ENCODE results near the gene CPD.

- TF ChIP-seq, protein P1, sequence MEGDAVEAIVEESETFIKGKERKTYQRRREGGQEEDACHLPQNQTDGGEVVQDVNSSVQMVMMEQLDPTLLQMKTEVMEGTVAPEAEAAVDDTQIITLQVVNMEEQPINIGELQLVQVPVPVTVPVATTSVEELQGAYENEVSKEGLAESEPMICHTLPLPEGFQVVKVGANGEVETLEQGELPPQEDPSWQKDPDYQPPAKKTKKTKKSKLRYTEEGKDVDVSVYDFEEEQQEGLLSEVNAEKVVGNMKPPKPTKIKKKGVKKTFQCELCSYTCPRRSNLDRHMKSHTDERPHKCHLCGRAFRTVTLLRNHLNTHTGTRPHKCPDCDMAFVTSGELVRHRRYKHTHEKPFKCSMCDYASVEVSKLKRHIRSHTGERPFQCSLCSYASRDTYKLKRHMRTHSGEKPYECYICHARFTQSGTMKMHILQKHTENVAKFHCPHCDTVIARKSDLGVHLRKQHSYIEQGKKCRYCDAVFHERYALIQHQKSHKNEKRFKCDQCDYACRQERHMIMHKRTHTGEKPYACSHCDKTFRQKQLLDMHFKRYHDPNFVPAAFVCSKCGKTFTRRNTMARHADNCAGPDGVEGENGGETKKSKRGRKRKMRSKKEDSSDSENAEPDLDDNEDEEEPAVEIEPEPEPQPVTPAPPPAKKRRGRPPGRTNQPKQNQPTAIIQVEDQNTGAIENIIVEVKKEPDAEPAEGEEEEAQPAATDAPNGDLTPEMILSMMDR (IDR thresholded peaks at IDR 0.05) = no peak
- TF ChIP-seq POLR2A (IDR thresholded peaks at IDR 0.05) = no peak
Measured at GRCh38 chr17:30345527-30346075, 33.1 kb upstream of the CPD start.

Measured in uterus (tissue), 2 donors.